GM18526 (cell line): ENCODE results near the gene RFPL2.

Experiments used
- POLR2A ChIP-seq: IDR thresholded peaks from 3 replicates; pipeline ENCODE4 v1.6.1; 2011; ENCODE audit not compliant: insufficient read length; ENCODE audit errors: extremely low read depth

Gene RFPL2

GRCh38 chr22:32216911-32217310 lies 12.0 kb upstream of the RFPL2 start:
- no peak for TF ChIP-seq POLR2A

DNA sequence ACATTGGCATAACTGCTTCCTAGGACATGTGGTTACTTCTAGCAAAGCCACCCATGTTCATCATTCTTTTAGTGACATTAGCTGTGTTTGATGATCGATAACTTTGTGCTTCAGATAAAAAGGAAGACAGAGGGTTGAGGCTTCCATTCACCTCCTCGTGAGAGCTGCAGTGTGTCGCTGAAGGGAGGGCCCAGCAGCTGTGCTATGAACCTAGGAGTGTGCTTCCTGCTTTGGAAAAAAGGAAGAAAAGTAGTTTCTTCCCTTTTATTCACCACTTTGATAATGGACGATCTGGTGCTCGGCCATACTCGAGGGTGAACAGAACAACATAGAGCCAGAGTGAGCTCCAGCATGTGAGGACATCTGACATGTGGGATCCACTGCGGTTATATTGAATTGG lies 6.1 kb upstream of the RFPL2 start:
- TF ChIP-seq POLR2A: no peak

DNA sequence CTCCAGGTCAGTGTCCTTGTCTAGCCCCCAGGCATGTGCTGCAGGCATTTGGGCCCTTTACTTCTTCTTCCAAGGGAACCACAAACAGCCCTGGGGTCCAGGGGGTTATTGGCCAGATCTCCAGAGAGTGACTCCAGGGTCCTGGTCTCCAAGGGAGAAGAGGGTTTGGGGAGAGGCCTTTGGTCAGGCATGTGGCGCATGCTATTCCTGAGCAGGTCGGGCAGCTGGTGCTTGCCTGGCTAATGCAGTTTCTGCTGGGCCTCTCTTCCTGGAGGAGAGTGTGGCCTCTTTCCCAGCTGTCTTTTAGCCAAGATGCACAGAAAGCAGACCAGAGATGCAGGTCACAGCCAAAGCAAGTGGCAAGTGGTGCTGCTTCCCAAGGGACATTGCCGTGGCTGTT lies 3.8 kb upstream of the RFPL2 start:
- no peak for TF ChIP-seq POLR2A

DNA sequence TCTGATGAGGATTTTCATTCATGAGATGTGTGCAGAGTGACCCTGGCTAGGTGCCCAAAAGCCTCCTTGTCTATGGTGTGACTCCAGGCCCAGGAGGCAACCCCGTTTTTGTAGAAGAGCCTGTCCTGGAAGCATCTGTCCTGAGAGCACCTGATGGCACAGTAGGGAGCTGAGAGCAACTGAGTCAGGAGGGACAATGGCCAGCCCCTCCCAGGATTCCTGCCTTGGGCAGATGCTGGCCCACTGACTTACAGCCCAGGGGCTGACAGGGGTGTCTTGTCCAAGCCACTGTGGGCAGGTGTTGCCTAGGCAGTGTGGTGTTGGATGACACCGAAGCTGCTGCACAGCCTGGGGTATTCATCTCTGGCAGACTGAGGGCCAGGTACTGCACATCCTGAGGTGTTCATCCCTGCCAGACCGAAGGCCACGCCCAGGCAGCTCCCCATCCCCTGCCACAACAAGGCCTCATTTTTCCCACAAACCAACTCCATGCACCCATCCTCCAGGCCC lies 3.2 kb upstream of the RFPL2 start:
- no peak for TF ChIP-seq POLR2A

GRCh38 chr22:32206774-32207758 lies 2.2 kb upstream of the RFPL2 start:
- no peak for TF ChIP-seq POLR2A

DNA sequence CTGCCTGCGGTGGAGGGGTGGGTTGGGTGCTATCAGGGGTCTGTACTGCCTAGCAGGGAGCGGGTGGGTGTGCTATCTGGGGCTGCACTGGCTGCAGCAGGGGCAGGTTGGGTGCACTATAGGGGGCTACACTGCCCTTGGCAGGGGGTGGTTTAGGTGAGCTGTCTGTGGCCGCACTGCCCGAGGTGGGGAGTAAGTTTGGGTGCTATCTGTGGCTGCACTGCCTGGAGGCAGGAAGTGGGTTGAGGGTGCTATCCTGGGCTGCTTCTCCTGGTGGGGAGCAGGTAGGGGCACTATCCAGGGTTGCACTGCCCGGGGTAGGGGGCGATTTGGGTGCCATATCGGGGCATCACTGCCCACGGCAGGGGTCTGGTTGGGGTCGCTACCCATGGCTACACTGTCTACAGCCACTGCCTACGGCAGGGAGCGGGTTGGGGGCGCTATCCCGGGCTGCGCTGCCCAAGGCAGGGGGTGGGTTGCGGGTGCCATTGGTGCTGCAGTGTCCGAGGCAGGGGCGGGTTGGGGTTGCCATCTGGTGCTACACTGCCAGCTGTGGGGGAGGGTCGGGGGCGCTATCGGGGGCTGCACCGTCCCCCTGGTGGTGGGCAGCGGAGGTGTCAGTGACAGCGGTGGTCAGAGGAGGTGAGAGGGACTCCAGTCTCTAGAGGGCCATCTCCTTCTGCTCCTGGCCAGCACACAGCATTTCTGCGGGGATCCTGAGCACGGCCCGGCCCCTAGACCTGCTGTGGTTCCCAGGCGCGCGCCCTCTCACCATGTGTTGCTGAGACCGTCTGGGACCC lies 1.3 kb upstream of the RFPL2 start:
- no peak for TF ChIP-seq POLR2A

- no peak for TF ChIP-seq POLR2A
These were observed 625 bp downstream of the RFPL2 start for GRCh38 chr22:32204040-32204855.

- no peak for TF ChIP-seq POLR2A
These were observed 1.5 kb downstream of the RFPL2 start for GRCh38 chr22:32203181-32204039.

- TF ChIP-seq POLR2A: no peak
These were observed 2.2 kb downstream of the RFPL2 start for GRCh38 chr22:32202539-32203180.

DNA sequence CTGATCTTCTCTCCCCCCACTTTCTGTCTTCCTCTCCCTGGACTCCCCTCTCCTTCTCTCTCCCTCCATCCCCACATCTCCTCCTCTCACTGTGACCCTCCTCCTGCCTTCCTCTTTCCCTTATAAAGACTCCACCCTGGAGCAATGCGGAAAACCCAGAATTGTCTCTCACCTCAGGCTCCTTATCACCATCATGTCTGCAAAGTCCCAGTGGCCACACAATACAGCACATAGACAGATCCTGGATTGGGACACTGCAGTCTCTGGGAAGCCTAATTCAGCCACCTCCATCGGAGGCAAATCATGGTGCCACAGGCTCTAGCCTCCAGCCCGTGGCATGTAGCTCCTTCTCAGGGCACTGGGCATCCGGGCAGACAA lies 2.7 kb downstream of the RFPL2 start:
- TF ChIP-seq POLR2A: no peak

- TF ChIP-seq POLR2A: no peak
These were observed 4.1 kb downstream of the RFPL2 start for GRCh38 chr22:32200752-32201151.

- TF ChIP-seq POLR2A: no peak
These were observed 4.9 kb downstream of the RFPL2 start for GRCh38 chr22:32199961-32200360.

- no peak for TF ChIP-seq POLR2A
These were observed 5.5 kb downstream of the RFPL2 start for GRCh38 chr22:32199341-32199740.

- no peak for TF ChIP-seq POLR2A
These were observed 19.1 kb downstream of the RFPL2 start for GRCh38 chr22:32185821-32186220.
